ENCODE results near the gene TWF2. TPM values are rescaled to one million over a fixed set of nuclear protein-coding genes. Genes with fewer than 3 reads are reported as not detected.

Gene TWF2
- total RNA-seq, 1 experiment from 2014 or later = 44.8 TPM

- peaks cover 3% of the 10 kb centered on the region for H4K20me1 ChIP-seq (ENCODE audit: control insufficient read depth, insufficient read depth, insufficient read length)
- Mint-ChIP-seq H3K4me3 (no peak overlapping the region), H3K4me1 (peaks cover 4 to 7% of the 10 kb centered on the region in 2 experiments), H3K36me3 (ENCODE audit: insufficient read depth in 1 of 3, low read depth in 3 of 3) (peaks cover 19 to 58% (median 51%) of the 10 kb centered on the region in 3 experiments; a peak in 6 of 7 replicates), H3K27ac (peak overlapping the region in 2 of 3 experiments; percentile 14 to 21; a peak in 3 of 7 replicates), H3K27me3 (ENCODE audit: low read depth) (no peaks in the 10 kb centered on the region), H3K9me3 (no peaks in the 10 kb centered on the region)
- no peak overlapping the region for H2BK15ac ChIP-seq (ENCODE audit: low read depth, low read length)
- no peak overlapping the region for H3K4ac ChIP-seq (ENCODE audit: low read depth, low read length)
- H3K23me2 ChIP-seq (ENCODE audit: insufficient read length, low read depth, low read length, poor library complexity, severe bottlenecking) = no peaks in the 10 kb centered on the region
- no peak overlapping the region for H3K14ac ChIP-seq (ENCODE audit: insufficient read depth, low read length)
- H2BK120ac ChIP-seq (ENCODE audit: low read depth, low read length, poor library complexity, severe bottlenecking) = no peak overlapping the region
- no peak overlapping the region for H3K18ac ChIP-seq (ENCODE audit: insufficient read length, low read depth, low read length)
- H4K91ac ChIP-seq (ENCODE audit: insufficient read length, low read depth, low read length) = no peak overlapping the region
- H3K4me1 ChIP-seq (ENCODE audit: insufficient read depth, low read length) = no peaks in the 10 kb centered on the region; the same call in 1 of the 2 replicates
- TF ChIP-seq CTCF (conservative IDR thresholded peaks at IDR 0.05) = no peak
- no peak overlapping the region for H2BK20ac ChIP-seq (ENCODE audit: low read depth, low read length, poor library complexity, severe bottlenecking)
- H3K27ac ChIP-seq (ENCODE audit: insufficient read length, low read depth, low read length) = no peak overlapping the region
- H3K23ac ChIP-seq (ENCODE audit: insufficient read length, low read depth, low read length) = no peak overlapping the region
- no peaks in the 10 kb centered on the region for H3K27me3 ChIP-seq (ENCODE audit: insufficient read depth, low read length)
- H2AK5ac ChIP-seq (ENCODE audit: insufficient read length, low read length) = no peak overlapping the region
- no peak overlapping the region for H3K56ac ChIP-seq (ENCODE audit: insufficient read length, low read depth, low read length)
- no peak overlapping the region for H4K5ac ChIP-seq (ENCODE audit: insufficient read length, low read depth, low read length)
- no peak overlapping the region for H2BK12ac ChIP-seq (ENCODE audit: insufficient read length, low read depth, low read length)
- peak; percentile 15 for DNase-seq
- H3K9ac ChIP-seq (ENCODE audit: extremely low read depth, insufficient read length, low read length) = no peak overlapping the region
- no CpG with 5 or more reads among the region's 7 CpGs for WGBS (ENCODE audit: extremely low coverage, insufficient read length, low lambda C conversion rate)
- no peaks in the 10 kb centered on the region for H3K9me3 ChIP-seq (ENCODE audit: control insufficient read depth, low read depth, low read length)
- no peaks in the 10 kb centered on the region for H3K79me1 ChIP-seq (ENCODE audit: insufficient read depth, low read depth, low read length, poor library complexity, severe bottlenecking)
- no peak overlapping the region for H2BK5ac ChIP-seq (ENCODE audit: insufficient read length, low read length)
- H3T11ph ChIP-seq (ENCODE audit: low read length) = no peak overlapping the region
- no peak overlapping the region for H2AFZ ChIP-seq (ENCODE audit: low read length)
- H3K79me2 ChIP-seq (ENCODE audit: insufficient read depth, low read length) = no peaks in the 10 kb centered on the region
- H3K4me2 ChIP-seq (ENCODE audit: insufficient read depth, insufficient read length, low read length) = no peak overlapping the region
- no peak overlapping the region for H4K8ac ChIP-seq (replicated peaks; ENCODE audit: insufficient read length, low read depth, low read length)
These were observed 23.6 kb downstream of the TWF2 start for GRCh38 chr3:52215351-52215750.
